ENCODE data around the gene SLC48A1. TPM values are rescaled to one million over a fixed set of nuclear protein-coding genes. Genes with fewer than 3 reads are reported as not detected.
A peak's percentile ranks its signal among the peaks of the same experiment; 100 is the strongest.

The SLC48A1 gene
- total RNA-seq, 4 donors from 2014 or later: 19.9 to 76.7 (median 23.1) TPM

DNA sequence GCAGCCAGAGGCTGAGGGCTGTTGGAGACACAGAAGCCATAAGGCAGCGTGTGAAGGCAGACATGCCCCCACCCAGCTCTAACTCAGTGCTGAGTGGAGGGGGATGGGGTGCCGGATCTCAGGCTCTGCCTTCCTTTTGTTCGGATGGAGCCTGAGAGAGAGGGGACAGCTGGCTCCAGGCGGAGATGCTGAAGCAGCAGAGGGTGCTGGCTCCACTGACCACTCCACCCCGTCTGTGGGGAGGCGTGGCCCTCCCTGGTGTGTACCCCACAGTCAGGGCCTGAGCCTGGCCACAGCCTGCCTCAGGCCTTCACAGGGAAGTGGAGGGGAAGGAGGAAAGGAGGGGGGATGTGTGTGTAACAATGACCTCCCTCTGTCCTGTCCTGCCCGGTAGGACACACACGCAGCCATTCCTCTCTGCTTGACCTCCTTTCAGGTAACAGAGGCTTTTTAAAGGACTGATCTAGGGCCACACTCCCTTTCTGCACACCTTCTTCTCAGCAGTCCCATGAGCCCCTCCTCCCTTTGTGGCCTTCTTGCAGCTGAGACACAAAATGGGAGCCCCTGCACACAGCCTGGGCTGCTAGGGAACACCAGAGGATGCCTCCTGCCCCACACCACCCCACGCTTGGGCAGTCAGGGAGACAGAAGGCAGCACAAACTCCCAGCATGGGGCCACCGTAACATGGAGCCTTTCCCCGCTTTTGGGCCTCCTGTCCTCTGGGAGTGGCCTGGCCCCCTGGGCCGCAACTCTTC, 38.1 kb upstream of the SLC48A1 start:
- H3K4me1 ChIP-seq: peaks cover 22 to 35% (median 26%) of the 10 kb centered on the region in 4 donors
- DNase-seq: no peak
- H3K4me3 ChIP-seq: no peak overlapping the region
- TF ChIP-seq POLR2AphosphoS5 (IDR thresholded peaks at IDR 0.05): no peak
- no peaks in the 10 kb centered on the region for H3K27me3 ChIP-seq
- in situ Hi-C loops (cut with MboI; ENCODE audit: low pct_ligation_motif_present in 1 of 4, low pct_unique_long_range_greater_than_20kb in 1 of 4, low sequenced_read_pairs in 3 of 4): loop anchor here in 2 of 4 donors (25.0 kb wide), 2 partner anchors 102 to 227 kb away; partner anchors contain the start of gene TMEM106C (in 1 of the 2)
- no peaks in the 10 kb centered on the region for H3K9me3 ChIP-seq
- intact Hi-C loops (cut with DNase I; ENCODE audit: low total_unique reads): no loop called here
- no peaks in the 10 kb centered on the region for H3K36me3 ChIP-seq
- WGBS, 2 donors (ENCODE audit: low coverage in 1 of 2): 51 to 82% methylated on average over 2 to 12 of the region's 12 CpGs
- H3K27ac ChIP-seq: peak overlapping the region; percentile 74 to 85 (median 77)

DNA sequence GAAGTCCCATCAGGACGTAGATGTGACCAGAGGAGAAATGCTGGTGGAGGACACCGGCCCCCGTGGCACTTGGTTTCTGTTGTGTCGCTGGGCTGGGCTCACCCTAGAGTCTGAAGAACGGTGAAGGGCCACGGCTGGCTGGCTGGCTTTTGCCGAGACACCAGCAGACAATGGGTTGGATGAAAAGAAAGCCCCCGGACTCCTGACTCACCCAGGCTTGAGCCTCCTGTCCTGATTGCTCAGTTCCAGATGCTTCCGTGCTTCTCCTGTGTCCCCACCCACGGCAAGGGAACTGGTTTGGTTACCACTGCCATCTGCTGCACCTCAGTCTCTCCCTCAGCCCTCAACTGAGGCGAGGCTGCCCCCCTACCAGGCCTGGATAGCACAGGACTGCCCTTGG, 37.4 kb upstream of the SLC48A1 start:
- H3K4me3 ChIP-seq: no peak overlapping the region
- H3K27me3 ChIP-seq: no peaks in the 10 kb centered on the region
- no peak for TF ChIP-seq POLR2A (IDR thresholded peaks at IDR 0.05)
- TF ChIP-seq EP300 (IDR thresholded peaks at IDR 0.05; ENCODE audit: low read depth): no peak
- H3K9me3 ChIP-seq: no peaks in the 10 kb centered on the region
- in situ Hi-C loops (cut with MboI; ENCODE audit: low pct_ligation_motif_present in 1 of 4, low pct_unique_long_range_greater_than_20kb in 1 of 4, low sequenced_read_pairs in 3 of 4): loop anchor here in 2 of 4 donors (25.0 kb wide), 2 partner anchors 102 to 227 kb away; partner anchors contain the start of gene TMEM106C (in 1 of the 2)
- H3K4me1 ChIP-seq: peaks cover 24 to 42% (median 27%) of the 10 kb centered on the region in 4 donors
- H3K27ac ChIP-seq: peak overlapping the region; percentile 74 to 85 (median 77)
- no peaks in the 10 kb centered on the region for H3K36me3 ChIP-seq
- intact Hi-C loops (cut with DNase I; ENCODE audit: low total_unique reads): loop anchor here (2.0 kb wide), 1 partner anchor 17 kb away; no protein-coding TSS in a partner anchor
- 85 to 100% methylated on average over 1 to 11 of the region's 11 CpGs for WGBS, 2 donors (ENCODE audit: low coverage in 1 of 2)
- no peak for DNase-seq

DNA sequence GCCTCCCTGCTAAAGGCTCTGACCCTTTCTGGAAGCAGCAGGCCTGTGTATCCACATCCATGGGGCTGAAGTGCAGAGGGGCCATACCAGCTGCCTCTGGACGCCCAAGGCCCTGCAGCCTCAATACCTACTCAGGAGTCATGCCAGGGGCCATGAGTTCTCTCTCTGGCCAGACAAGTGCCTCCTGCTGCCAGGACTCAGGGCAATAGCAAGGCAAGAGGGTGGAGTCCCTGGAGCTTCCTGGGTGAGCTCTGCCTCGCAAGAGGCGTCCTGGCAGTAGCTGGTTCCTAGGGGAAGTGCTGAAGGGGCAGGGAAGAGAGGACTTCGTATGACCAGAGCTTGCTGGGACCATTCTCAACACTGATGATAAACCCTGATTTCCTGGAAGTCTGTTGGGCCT, 36.8 kb upstream of the SLC48A1 start:
- in situ Hi-C loops (cut with MboI; ENCODE audit: low pct_ligation_motif_present in 1 of 4, low pct_unique_long_range_greater_than_20kb in 1 of 4, low sequenced_read_pairs in 3 of 4): loop anchor here in 2 of 4 donors (25.0 kb wide), 2 partner anchors 101 to 226 kb away; partner anchors contain the start of gene TMEM106C (in 1 of the 2)
- Histone ChIP-seq H3K27ac (peak overlapping the region; percentile 74 to 85 (median 77)), H3K9me3 (no peaks in the 10 kb centered on the region), H3K27me3 (no peaks in the 10 kb centered on the region), H3K4me3 (no peak overlapping the region), H3K4me1 (peaks cover 24 to 48% (median 30%) of the 10 kb centered on the region in 4 donors), H3K36me3 (no peaks in the 10 kb centered on the region)
- no peak for DNase-seq
- no peak for TF ChIP-seq POLR2AphosphoS5 (IDR thresholded peaks at IDR 0.05)
- no peak for TF ChIP-seq EP300 (IDR thresholded peaks at IDR 0.05; ENCODE audit: low read depth)
- no peak for TF ChIP-seq POLR2A (IDR thresholded peaks at IDR 0.05)
- TF ChIP-seq, protein P1, sequence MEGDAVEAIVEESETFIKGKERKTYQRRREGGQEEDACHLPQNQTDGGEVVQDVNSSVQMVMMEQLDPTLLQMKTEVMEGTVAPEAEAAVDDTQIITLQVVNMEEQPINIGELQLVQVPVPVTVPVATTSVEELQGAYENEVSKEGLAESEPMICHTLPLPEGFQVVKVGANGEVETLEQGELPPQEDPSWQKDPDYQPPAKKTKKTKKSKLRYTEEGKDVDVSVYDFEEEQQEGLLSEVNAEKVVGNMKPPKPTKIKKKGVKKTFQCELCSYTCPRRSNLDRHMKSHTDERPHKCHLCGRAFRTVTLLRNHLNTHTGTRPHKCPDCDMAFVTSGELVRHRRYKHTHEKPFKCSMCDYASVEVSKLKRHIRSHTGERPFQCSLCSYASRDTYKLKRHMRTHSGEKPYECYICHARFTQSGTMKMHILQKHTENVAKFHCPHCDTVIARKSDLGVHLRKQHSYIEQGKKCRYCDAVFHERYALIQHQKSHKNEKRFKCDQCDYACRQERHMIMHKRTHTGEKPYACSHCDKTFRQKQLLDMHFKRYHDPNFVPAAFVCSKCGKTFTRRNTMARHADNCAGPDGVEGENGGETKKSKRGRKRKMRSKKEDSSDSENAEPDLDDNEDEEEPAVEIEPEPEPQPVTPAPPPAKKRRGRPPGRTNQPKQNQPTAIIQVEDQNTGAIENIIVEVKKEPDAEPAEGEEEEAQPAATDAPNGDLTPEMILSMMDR (IDR thresholded peaks at IDR 0.05): no peak
- 55% methylated on average over 4 of the region's 4 CpGs; no CpG with 5 or more reads in 1 of the 2 donors for WGBS, 2 donors (ENCODE audit: low coverage in 1 of 2)
- intact Hi-C loops (cut with DNase I; ENCODE audit: low total_unique reads): loop anchor here (2.0 kb wide), 1 partner anchor 17 kb away; no protein-coding TSS in a partner anchor

DNA sequence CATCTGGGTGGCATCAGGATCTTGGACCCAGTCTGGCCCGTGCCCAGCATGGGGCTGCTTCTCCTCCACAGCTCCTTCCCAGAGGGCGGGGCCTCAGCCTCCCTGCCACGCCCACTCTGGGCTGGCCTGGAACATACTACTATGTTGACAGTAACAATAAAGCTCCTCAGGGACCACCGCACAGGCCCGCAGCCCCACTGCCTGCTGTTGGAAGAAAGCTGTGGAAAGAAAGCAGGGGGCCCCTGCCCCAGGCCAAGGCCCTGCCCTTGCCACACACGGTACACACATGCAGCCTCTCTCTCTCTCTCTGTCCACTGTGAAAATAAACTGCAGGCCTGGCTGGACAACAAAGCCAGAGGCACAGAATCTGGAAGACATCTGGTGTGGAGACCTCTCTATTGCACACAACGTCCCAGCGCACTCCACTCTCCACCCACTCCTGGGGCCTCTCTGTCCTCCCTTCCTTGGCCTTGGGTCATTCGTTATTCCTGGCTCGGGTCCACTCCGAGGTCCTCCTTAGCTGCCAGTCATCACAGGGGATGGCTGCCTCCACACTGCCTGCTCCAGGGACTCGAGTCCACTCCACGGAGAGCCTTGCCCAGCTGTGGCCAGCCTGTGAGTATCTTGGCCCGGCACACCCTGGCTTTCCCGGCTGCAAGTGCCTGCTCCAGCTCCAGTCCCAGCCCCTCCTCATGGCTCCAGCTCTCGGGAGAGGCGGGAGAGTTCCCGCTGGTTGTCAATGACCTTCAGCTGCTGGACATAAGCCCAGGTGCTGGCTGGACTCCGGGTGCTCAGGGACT, 36.0 kb upstream of the SLC48A1 start:
- Histone ChIP-seq H3K9me3 (no peaks in the 10 kb centered on the region), H3K4me3 (no peak overlapping the region), H3K36me3 (no peaks in the 10 kb centered on the region), H3K4me1 (peaks cover 24 to 55% (median 37%) of the 10 kb centered on the region in 4 donors), H3K27ac (peak overlapping the region; percentile 74 to 85 (median 77)), H3K27me3 (no peaks in the 10 kb centered on the region)
- TF ChIP-seq EP300 (IDR thresholded peaks at IDR 0.05; ENCODE audit: low read depth) (no peak), POLR2AphosphoS5 (IDR thresholded peaks at IDR 0.05) (peak in 2 of 3 donors; percentile 45 to 60)
- in situ Hi-C loops (cut with MboI; ENCODE audit: low pct_ligation_motif_present in 1 of 4, low pct_unique_long_range_greater_than_20kb in 1 of 4, low sequenced_read_pairs in 3 of 4) (loop anchor here in 2 of 4 donors (25.0 kb wide), 2 partner anchors 100 to 225 kb away; partner anchors contain the start of gene TMEM106C (in 1 of the 2)), intact Hi-C loops (cut with DNase I; ENCODE audit: low total_unique reads) (loop anchor here (2.0 kb wide), 1 partner anchor 18 kb away; no protein-coding TSS in a partner anchor)
- DNase-seq: peak; percentile 56
- WGBS, 2 donors (ENCODE audit: low coverage in 1 of 2): 54% methylated on average over 18 of the region's 19 CpGs; no CpG with 5 or more reads in 1 of the 2 donors

DNA sequence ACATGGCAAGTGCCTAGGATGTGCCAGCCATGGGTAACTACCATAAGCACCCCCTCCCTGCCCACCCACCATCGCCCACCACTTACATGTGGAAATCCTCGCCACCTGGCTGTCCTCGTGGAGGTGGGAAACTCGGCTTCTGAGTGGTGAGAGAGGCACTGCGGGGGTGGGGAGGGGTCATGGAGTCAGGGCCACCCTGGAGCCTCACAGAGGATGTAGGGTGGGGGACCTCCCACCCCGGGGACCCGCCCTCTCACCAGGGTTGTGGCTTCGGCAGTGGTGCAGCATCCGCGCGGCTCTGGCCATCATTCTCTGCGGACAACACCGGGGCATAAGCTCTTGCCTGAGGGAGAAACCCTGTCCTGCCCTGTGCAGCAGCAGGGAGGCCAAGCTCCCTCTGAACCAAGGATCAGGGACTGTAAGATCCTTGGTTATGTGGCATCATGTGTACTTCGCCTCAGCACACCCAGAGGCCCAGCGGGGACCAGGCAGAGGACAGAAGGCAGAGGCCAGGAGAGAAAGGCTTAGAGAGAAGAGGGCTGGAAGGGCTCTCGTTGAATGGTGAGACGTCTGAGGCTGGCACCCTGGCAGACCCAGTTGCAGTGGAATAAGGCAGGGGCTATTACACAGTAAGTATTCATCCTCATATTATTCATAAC, 35.0 kb upstream of the SLC48A1 start:
- DNase-seq: no peak
- 72% methylated on average over 17 of the region's 17 CpGs; no CpG with 5 or more reads in 1 of the 2 donors for WGBS, 2 donors (ENCODE audit: low coverage in 1 of 2)
- Histone ChIP-seq H3K4me1 (peaks cover 24 to 55% (median 37%) of the 10 kb centered on the region in 4 donors), H3K27ac (peak overlapping the region; percentile 74 to 85 (median 77)), H3K36me3 (no peaks in the 10 kb centered on the region), H3K27me3 (no peaks in the 10 kb centered on the region), H3K4me3 (no peak overlapping the region), H3K9me3 (no peaks in the 10 kb centered on the region)
- TF ChIP-seq POLR2AphosphoS5 (IDR thresholded peaks at IDR 0.05): no peak
- no peak for TF ChIP-seq POLR2A (IDR thresholded peaks at IDR 0.05)
- TF ChIP-seq, protein P1 (IDR thresholded peaks at IDR 0.05): no peak
- TF ChIP-seq EP300 (IDR thresholded peaks at IDR 0.05; ENCODE audit: low read depth): no peak
- in situ Hi-C loops (cut with MboI; ENCODE audit: low pct_ligation_motif_present in 1 of 4, low pct_unique_long_range_greater_than_20kb in 1 of 4, low sequenced_read_pairs in 3 of 4) (loop anchor here in 2 of 4 donors (25.0 kb wide), 2 partner anchors 99 to 224 kb away; partner anchors contain the start of gene TMEM106C (in 1 of the 2)), intact Hi-C loops (cut with DNase I; ENCODE audit: low total_unique reads) (loop anchor here (2.0 kb wide), 1 partner anchor 19 kb away; no protein-coding TSS in a partner anchor)
